OCI-M1 (cell line): ENCODE results near the gene OPHN1.

Source experiments
- DNase-seq: peaks from one replicate; lab custom pipeline; 2025; lab: John Stamatoyannopoulos, UW

The OPHN1 gene

DNA sequence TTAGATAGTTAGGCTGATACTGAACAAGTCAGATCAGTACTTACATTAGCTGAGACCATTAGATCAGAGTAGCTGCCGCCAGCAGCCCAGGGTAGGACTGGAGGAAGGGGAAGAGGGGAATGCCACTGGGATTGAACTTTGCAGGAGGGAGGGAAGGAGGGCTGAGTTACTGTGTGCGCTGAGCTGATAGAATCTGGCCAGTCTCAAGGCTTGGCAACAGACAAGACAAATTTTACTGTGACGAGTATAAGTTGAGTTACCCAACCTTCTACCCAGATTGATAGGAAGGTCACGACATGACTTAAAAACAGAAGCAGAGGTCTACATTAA, 372.1 kb downstream of the OPHN1 start:
- no peak for DNase-seq

DNA sequence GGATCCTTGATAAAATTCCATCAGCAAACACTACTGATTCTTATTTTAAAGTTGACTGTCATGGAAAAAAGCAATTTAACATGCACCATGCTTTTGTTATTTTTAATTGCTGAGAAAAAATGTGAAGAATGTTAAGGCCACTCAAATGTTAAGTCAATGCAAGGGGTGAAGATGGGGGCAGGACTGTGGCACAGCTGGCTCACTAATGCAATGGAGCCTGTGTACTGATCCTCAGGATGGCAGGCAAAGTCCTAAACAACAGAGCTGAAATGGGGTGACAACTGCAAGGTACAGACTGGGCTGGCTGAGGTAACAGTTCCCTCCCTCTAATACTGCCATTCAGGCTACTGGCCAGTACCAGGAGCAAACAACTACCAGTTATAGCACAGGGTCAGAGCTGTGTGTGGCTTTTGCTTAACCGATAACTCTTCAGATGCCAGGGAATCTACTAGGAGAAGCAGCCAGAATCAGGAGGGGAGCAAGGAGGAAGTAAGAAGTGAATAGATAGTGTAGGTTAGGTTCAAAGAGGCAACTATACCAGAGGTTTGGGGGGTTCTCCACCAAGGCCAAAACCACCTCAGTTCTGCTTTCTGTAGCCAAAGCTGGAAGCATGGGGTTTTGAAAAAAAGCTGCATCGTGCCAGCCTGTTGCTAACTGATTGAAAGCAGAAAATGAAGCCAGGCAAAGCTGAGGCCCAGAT, 372.6 kb downstream of the OPHN1 start:
- DNase-seq, result peak; percentile 1

DNA sequence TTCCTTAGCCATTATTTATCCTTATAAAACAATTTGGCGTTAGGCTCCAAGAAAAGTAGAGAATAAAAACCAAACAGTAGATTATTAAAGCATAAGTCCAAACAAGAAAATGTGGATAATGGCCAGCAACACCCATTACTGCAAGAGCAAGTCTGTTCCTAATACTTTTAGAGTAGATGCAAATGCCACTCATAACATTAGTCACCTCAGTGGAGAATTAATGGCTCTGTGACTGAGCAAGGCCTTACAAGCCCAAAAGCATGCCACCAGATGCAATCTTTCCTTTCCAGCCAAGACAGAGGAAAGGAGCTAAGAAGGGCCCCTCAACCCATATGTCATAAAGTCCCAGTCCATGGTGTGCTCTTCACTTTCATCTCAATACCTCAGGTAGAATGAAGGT, 373.8 kb downstream of the OPHN1 start:
- DNase-seq, result no peak

DNA sequence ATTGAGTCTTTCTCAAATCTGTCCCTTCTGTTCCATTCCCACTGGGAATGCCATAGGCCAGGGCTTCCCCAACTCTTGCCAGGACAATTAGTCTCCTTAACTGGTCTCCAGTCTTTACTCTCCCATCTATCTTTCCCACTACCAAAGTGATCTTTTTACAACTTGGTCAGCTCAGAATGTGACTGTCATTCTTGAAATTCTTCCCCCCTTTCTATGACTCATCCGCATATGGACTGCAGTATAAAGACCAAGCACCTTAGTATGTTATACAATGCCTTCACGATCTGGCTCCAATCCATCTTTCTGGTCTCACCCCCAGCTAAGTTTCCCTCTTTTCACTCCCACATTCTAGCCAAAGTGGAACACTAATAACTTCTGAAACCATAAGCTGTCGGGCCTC, 383.8 kb downstream of the OPHN1 start:
- no peak for DNase-seq

DNA sequence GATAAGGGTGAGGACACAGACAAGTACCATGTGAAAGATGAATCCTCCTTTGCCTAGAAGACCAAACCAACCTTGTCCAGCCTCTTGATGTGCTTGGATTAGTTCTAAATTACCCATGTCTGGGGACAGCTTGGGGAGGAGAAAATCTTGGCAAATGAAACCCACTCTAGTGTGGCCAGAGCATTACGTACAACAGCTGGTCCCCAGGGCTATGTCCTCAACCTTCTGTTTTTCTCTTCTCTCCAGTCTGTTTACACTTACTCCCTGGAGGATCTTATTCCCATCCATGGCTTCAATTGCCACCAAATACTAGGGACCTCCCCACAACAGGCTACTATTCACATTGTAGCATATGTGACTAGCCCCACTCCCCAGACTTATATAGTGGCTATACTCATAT, 384.5 kb downstream of the OPHN1 start:
- DNase-seq, result no peak

DNA sequence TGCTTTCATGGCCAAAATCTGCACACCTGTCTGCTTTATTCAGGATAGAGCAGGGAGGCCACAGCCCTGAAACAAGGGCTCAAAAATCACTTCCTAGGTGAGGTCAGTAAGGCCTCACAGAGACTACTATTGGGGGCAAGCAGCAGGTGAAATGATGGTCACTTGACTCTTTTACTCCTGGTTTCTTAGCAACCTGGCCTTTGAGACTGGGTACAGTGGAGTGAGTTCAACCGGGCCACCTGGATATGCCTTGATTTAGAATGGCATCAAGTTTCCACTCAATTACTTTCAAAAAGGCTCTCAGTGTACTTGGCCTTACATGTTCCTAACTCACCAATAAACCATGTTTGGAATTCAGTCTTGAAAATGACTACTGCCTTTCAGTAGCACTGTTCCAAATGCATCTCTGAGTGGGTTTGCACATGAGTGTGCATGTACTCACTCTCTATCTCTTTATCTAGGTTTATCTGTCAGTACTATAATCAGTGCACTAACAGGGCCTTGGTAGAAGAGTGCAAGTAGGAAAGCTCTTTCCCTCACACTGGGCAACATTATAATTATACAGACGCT, 388.2 kb downstream of the OPHN1 start:
- no peak for DNase-seq

DNA sequence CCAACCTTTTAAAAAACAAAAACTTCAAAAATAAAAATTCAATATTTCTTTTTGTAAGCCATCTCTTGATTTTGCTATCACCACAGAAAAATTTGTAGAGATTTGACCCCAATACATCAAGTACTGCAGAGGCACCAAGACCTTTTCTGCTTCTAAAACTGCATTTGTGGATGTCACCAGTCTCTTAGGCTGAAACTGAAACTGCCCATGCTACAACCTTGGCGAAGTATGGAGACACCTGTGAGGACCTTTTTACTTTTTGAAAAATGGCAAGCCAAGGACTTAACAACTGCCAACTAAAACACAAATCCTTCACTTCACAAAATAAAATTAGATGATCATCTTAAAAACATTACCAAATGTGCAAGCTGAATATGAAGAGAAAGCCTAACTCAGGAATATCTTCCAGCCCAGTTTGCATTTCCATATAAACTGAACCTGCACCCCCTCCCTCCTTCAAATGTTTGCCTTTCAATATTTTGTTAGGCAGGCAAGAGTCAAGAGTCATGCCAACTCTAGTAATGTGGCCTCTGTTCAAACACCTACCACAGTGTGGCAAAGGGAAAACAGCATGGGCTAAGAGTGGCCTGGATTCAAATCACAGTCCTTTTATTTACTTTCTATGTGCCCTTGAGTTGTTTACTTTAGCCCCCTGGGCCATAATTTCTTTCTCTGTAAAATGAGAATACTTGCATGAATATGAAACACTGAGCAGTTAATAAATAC, 389.4 kb downstream of the OPHN1 start:
- DNase-seq, result no peak

DNA sequence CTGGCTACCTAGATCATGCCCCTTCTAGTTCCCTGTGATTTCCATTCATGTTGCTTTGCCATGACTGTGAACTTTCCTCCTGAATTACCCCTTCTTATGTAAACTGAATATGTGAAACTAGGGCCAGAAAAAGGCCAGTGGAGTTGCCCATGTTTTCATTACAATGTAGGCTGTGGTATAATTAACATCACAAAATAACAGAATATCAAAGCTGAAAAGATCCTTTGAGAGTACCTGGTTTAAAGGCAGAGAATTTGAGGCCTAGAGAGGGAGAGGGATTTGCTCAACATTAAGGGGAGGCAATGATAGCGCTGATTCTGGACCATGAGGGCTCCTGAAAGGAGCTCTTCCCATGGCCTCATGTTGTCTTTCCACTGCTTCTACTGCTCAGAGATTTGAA, 392.2 kb downstream of the OPHN1 start:
- no peak for DNase-seq

DNA sequence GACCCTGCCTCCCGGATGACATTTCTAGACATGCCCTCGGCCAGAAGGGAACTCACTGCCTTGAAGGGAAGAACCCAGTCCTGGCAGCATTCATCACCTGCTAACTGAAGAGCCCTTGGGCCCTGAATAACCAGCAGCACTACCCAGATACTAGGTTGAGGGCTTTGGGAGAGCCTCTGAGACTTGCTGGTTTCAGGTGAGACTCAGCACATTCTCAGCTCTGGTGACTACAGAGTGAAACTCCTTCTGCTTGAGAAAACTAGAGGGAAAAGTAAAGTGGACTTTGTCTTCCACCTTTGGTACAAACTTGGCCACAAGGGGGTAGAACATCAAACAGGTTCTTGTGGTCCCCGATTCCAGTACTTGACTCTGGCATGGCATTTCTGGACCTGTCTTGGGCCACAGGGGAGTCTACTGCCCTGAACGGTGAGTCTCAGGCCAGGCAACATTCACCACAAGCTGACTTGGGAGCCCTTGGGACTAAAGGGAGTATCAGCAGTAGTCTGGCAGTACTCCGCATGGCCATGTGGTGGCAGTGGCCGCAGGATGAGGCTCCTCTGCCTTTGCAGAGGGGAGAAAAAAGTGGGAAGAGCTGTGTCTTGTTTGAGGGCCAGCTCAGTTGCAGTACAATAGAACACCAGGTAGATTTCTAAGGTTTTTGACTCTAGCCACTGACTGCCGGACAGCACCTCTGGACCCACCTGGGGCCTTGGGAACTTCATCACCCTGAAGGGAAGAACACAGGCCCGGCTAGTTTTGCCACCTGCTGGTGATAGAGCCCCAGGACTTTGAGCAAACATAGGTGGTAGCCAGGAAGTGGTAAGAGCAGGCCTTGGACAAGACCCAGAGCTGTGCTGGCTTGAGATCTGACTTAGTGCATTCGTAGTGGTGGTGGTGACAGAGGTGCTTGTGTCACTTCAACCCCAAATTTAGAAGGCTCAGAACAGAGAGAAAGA, 414.8 kb downstream of the OPHN1 start:
- DNase-seq, result peak; percentile 56

DNA sequence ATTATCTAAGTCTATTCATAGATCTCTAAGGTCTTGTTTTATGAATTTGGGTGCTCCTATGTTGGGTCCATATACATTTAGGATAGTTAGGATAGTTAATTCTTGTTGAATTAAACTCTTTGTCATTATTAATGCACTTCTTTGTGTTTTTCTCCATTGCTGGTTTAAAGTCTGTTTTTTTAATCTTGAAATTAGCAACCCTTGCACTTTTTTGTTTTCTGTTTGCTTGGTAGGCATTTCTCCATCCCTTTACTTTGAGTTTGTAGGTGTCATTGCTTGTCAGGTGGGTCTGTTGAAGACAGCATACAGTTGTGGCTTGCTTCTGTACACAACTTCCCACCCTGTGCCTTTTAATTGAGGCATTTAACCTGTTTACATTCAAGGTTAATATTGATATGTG, 434.8 kb downstream of the OPHN1 start:
- no peak for DNase-seq
